Mesendoderm (in vitro differentiated cells): ENCODE data around the gene SLC5A10.

Experiments
- DNase-seq: peaks from one replicate; pipeline ENCODE4 v3.0.0; 2013
- H2AK5ac ChIP-seq: 2 replicates; pipeline ENCODE4 v1.6.1; 2013; ENCODE audit warnings: low read length, inconsistent platforms
- H2BK120ac ChIP-seq: 2 replicates; pipeline ENCODE4 v1.6.1; 2013; ENCODE audit warnings: low read depth, mild to moderate bottlenecking, low read length, moderate library complexity, mixed read lengths
- H2BK15ac ChIP-seq: replicated peaks from 2 replicates; pipeline ENCODE4 v1.6.1; 2013; ENCODE audit warnings: low read depth, mild to moderate bottlenecking, moderate library complexity
- H2BK5ac ChIP-seq: 2 replicates; pipeline ENCODE4 v1.6.1; 2013; ENCODE audit warnings: low read length, inconsistent platforms
- H3K18ac ChIP-seq: 2 replicates; pipeline ENCODE4 v1.6.1; 2013; ENCODE audit warnings: mild to moderate bottlenecking, low read length, mixed read lengths
- H3K23ac ChIP-seq: one replicate; pipeline ENCODE4 v1.6.1; 2013; ENCODE audit warnings: low read length
- H3K27ac ChIP-seq: 2 replicates; pipeline ENCODE4 v1.5.1; 2013; ENCODE audit warnings: low read depth, mild to moderate bottlenecking, inconsistent platforms, low read length, moderate library complexity
- H3K27me3 ChIP-seq: 2 replicates; pipeline ENCODE4 v1.6.1; 2013; ENCODE audit warnings: low read length, control low read depth, mild to moderate bottlenecking, inconsistent platforms; ENCODE audit not compliant: insufficient read depth, poor library complexity
- H3K36me3 ChIP-seq: 2 replicates; pipeline ENCODE4 v1.6.1; 2013; ENCODE audit warnings: low read length, inconsistent platforms; ENCODE audit not compliant: control insufficient read depth, insufficient read depth
- H3K4ac ChIP-seq: one replicate; pipeline ENCODE4 v1.6.1; 2013; ENCODE audit warnings: low read depth, mild to moderate bottlenecking, low read length, moderate library complexity
- H3K4me1 ChIP-seq: 2 replicates; pipeline ENCODE4 v1.6.1; 2013; ENCODE audit warnings: low read depth, low read length, inconsistent platforms; ENCODE audit not compliant: control insufficient read depth
- H3K4me2 ChIP-seq: 2 replicates; pipeline ENCODE4 v1.6.1; 2013; ENCODE audit warnings: low read length
- H3K4me3 ChIP-seq: 2 replicates; pipeline ENCODE4 v1.5.1; 2013; ENCODE audit warnings: mild to moderate bottlenecking, low read length
- H3K56ac ChIP-seq: one replicate; pipeline ENCODE4 v1.6.1; 2013; ENCODE audit warnings: low read length
- H3K79me1 ChIP-seq: 2 replicates; pipeline ENCODE4 v1.6.1; 2013; ENCODE audit warnings: low read length, inconsistent platforms
- H3K79me2 ChIP-seq: 2 replicates; pipeline ENCODE4 v1.6.1; 2013; ENCODE audit warnings: mild to moderate bottlenecking, low read length; ENCODE audit not compliant: control insufficient read depth, insufficient read depth
- H3K9ac ChIP-seq: 2 replicates; pipeline ENCODE4 v1.6.1; 2013; ENCODE audit warnings: low read length, inconsistent platforms
- H4K5ac ChIP-seq: one replicate; pipeline ENCODE4 v1.6.1; 2013; ENCODE audit warnings: low read length
- H4K8ac ChIP-seq: one replicate; pipeline ENCODE4 v1.6.1; 2013; ENCODE audit warnings: low read depth, mild to moderate bottlenecking, control low read depth, low read length, moderate library complexity
- WGBS: extraction: QIAGEN DNeasy Blood & Tissue Kit; methylation state at CpG from one replicate; pipeline ENCODE4 v1.1.7; 2013; ENCODE audit warnings: low lambda C conversion rate, missing lambda C conversion rate; ENCODE audit not compliant: insufficient coverage; ENCODE audit errors: extremely low coverage; 5-methylcytosine and 5-hydroxymethylcytosine counted together

SLC5A10 gene

GRCh38 chr17:18933102-18934058 is 18.6 kb upstream of the SLC5A10 start:
- Histone ChIP-seq H3K79me2 (no peaks in the 10 kb centered on the region), H2AK5ac (no peak overlapping the region), H3K23ac (no peak overlapping the region), H3K4ac (no peak overlapping the region), H2BK120ac (no peak overlapping the region), H4K8ac (no peak overlapping the region), H3K56ac (no peak overlapping the region), H2BK5ac (no peak overlapping the region), H2BK15ac (no peak overlapping the region), H4K5ac (no peak overlapping the region), H3K4me1 (no peaks in the 10 kb centered on the region), H3K79me1 (no peaks in the 10 kb centered on the region), H3K36me3 (peaks cover 5% of the 10 kb centered on the region), H3K4me3 (no peak overlapping the region), H3K27ac (no peak overlapping the region), H3K18ac (no peak overlapping the region), H3K4me2 (no peak overlapping the region), H3K9ac (no peak overlapping the region), H3K27me3 (no peaks in the 10 kb centered on the region)
- WGBS = no CpG with 5 or more reads among the region's 14 CpGs
- no peak for DNase-seq

- WGBS = no CpG with 5 or more reads among the region's 8 CpGs
- Histone ChIP-seq H3K23ac (no peak overlapping the region), H2BK15ac (no peak overlapping the region), H3K36me3 (no peaks in the 10 kb centered on the region), H3K4ac (no peak overlapping the region), H2AK5ac (no peak overlapping the region), H3K56ac (no peak overlapping the region), H2BK120ac (no peak overlapping the region), H2BK5ac (no peak overlapping the region), H3K79me1 (no peaks in the 10 kb centered on the region), H3K9ac (no peak overlapping the region), H4K8ac (no peak overlapping the region), H4K5ac (no peak overlapping the region), H3K79me2 (no peaks in the 10 kb centered on the region), H3K4me1 (no peaks in the 10 kb centered on the region), H3K27me3 (no peaks in the 10 kb centered on the region), H3K27ac (no peak overlapping the region), H3K18ac (no peak overlapping the region), H3K4me2 (no peak overlapping the region), H3K4me3 (no peak overlapping the region)
- DNase-seq = no peak
Measured at GRCh38 chr17:18937981-18938691, 13.8 kb upstream of the SLC5A10 start.

- DNase-seq = no peak
Measured at GRCh38 chr17:18938692-18939023, 13.3 kb upstream of the SLC5A10 start.

GRCh38 chr17:18944646-18945045 is 7.3 kb upstream of the SLC5A10 start:
- Histone ChIP-seq H2BK15ac (no peak overlapping the region), H3K56ac (no peak overlapping the region), H3K4me1 (no peaks in the 10 kb centered on the region), H3K27me3 (no peaks in the 10 kb centered on the region), H3K4me3 (no peak overlapping the region), H3K36me3 (no peaks in the 10 kb centered on the region), H3K27ac (no peak overlapping the region), H3K9ac (no peak overlapping the region), H3K79me2 (no peaks in the 10 kb centered on the region), H3K4me2 (no peak overlapping the region), H2BK120ac (no peak overlapping the region), H3K23ac (no peak overlapping the region), H4K5ac (no peak overlapping the region), H2AK5ac (no peak overlapping the region), H3K18ac (no peak overlapping the region), H3K4ac (no peak overlapping the region), H3K79me1 (no peaks in the 10 kb centered on the region), H2BK5ac (no peak overlapping the region), H4K8ac (no peak overlapping the region)
- no CpG with 5 or more reads among the region's 5 CpGs for WGBS
- DNase-seq = no peak

More at GRCh38 chr17:18938692-18939023, 13.3 kb upstream of the SLC5A10 start:
- no peak overlapping the region for H3K23ac ChIP-seq
- no peak overlapping the region for H3K18ac ChIP-seq
- no peak overlapping the region for H3K56ac ChIP-seq
- WGBS = no CpG with 5 or more reads among the region's 2 CpGs
- H2BK120ac ChIP-seq = no peak overlapping the region
- H3K9ac ChIP-seq = no peak overlapping the region
- no peak overlapping the region for H2AK5ac ChIP-seq
- no peaks in the 10 kb centered on the region for H3K27me3 ChIP-seq
- no peak overlapping the region for H3K4ac ChIP-seq
- no peaks in the 10 kb centered on the region for H3K79me2 ChIP-seq
- no peak overlapping the region for H3K27ac ChIP-seq
- no peaks in the 10 kb centered on the region for H3K79me1 ChIP-seq
- no peak overlapping the region for H3K4me3 ChIP-seq
- no peak overlapping the region for H3K4me2 ChIP-seq
- no peak overlapping the region for H2BK5ac ChIP-seq
- no peaks in the 10 kb centered on the region for H3K36me3 ChIP-seq
- no peak overlapping the region for H4K5ac ChIP-seq
- no peak overlapping the region for H2BK15ac ChIP-seq
- no peak overlapping the region for H4K8ac ChIP-seq
- no peaks in the 10 kb centered on the region for H3K4me1 ChIP-seq

- H3K4ac ChIP-seq = no peak overlapping the region
- no peak overlapping the region for H2BK15ac ChIP-seq
- H4K8ac ChIP-seq = no peak overlapping the region
- H2BK5ac ChIP-seq = no peak overlapping the region
- WGBS = no CpG with 5 or more reads among the region's 2 CpGs
- peak; percentile 87 for DNase-seq
- no peaks in the 10 kb centered on the region for H3K4me1 ChIP-seq
- H3K27me3 ChIP-seq = no peaks in the 10 kb centered on the region
- no peak overlapping the region for H3K4me3 ChIP-seq
- no peak overlapping the region for H2AK5ac ChIP-seq
- H3K27ac ChIP-seq = no peak overlapping the region
- H2BK120ac ChIP-seq = no peak overlapping the region
- H3K56ac ChIP-seq = no peak overlapping the region
- H3K36me3 ChIP-seq = no peaks in the 10 kb centered on the region
- H3K79me1 ChIP-seq = no peaks in the 10 kb centered on the region
- no peaks in the 10 kb centered on the region for H3K79me2 ChIP-seq
- H3K9ac ChIP-seq = no peak overlapping the region
- H4K5ac ChIP-seq = no peak overlapping the region
- H3K23ac ChIP-seq = no peak overlapping the region
- no peak overlapping the region for H3K18ac ChIP-seq
- H3K4me2 ChIP-seq = no peak overlapping the region
Measured at GRCh38 chr17:18946536-18946935, 5.4 kb upstream of the SLC5A10 start.
